ACC112 (cell line): ENCODE measurements around the gene CFAP90.
A peak's percentile ranks its signal among the peaks of the same experiment; 100 is the strongest.

ENCODE experiments used
- H2AFZ ChIP-seq: fragments of 200-600 bp; sonication (generic); one replicate; pipeline ENCODE4 v1.6.0; 2017; ENCODE audit warnings: antibody characterized with exemption, low read length; ENCODE audit not compliant: unreplicated experiment
- H3K27ac ChIP-seq: fragments of 200-600 bp; sonication (generic); 2 replicates; pipeline ENCODE4 v1.5.1; 2014; ENCODE audit warnings: low read depth, mild to moderate bottlenecking, antibody characterized with exemption, low read length, moderate library complexity
- H3K27me3 ChIP-seq: fragments of 200-600 bp; sonication (generic); 2 replicates; pipeline ENCODE4 v1.6.1; 2014; ENCODE audit warnings: mild to moderate bottlenecking, antibody characterized with exemption, low read length, moderate library complexity, mixed read lengths; ENCODE audit not compliant: insufficient read depth
- H3K36me3 ChIP-seq: fragments of 200-600 bp; sonication (generic); 2 replicates; pipeline ENCODE4 v1.6.1; 2016; ENCODE audit warnings: mild to moderate bottlenecking, antibody characterized with exemption, low read length, moderate library complexity, mixed read lengths; ENCODE audit not compliant: insufficient read depth
- H3K4me1 ChIP-seq: fragments of 200-600 bp; sonication (generic); one replicate; pipeline ENCODE4 v1.6.1; 2016; ENCODE audit warnings: low read length, mixed read lengths; ENCODE audit not compliant: insufficient read depth, unreplicated experiment, control insufficient read depth
- H3K4me3 ChIP-seq: fragments of 200-600 bp; sonication (generic); 2 replicates; pipeline ENCODE4 v1.5.1; 2014; ENCODE audit warnings: mild to moderate bottlenecking, low read depth, low read length
- H3K79me2 ChIP-seq: fragments of 200-600 bp; sonication (generic); one replicate; pipeline ENCODE4 v1.6.0; 2016; ENCODE audit warnings: low read length; ENCODE audit not compliant: control insufficient read depth, unreplicated experiment, insufficient read depth

The CFAP90 gene

DNA sequence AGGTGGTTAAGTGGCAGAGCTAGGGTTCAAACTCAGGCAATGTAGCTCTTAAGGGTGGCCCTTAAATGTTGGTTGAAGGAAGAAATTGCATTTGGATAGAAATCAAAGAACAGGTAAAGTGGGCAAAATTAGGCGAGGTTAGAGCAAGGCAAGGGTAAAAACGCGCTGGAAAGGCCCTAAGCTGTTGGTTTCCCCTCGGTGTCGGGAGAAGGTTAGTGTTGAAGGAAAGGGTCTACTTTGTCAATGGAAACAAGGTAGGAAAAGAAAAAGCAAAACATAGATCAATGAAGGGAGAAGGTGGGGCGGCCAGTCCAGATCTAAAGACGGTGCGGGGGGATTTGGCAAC, 17.5 kb upstream of the CFAP90 start:
- Histone ChIP-seq H3K4me3 (peak overlapping the region; percentile 87), H2AFZ (peak overlapping the region; percentile 87), H3K79me2 (peaks cover 81% of the 10 kb centered on the region), H3K27ac (no peak overlapping the region), H3K27me3 (no peaks in the 10 kb centered on the region), H3K4me1 (peaks cover 21% of the 10 kb centered on the region), H3K36me3 (peaks cover 17% of the 10 kb centered on the region)

DNA sequence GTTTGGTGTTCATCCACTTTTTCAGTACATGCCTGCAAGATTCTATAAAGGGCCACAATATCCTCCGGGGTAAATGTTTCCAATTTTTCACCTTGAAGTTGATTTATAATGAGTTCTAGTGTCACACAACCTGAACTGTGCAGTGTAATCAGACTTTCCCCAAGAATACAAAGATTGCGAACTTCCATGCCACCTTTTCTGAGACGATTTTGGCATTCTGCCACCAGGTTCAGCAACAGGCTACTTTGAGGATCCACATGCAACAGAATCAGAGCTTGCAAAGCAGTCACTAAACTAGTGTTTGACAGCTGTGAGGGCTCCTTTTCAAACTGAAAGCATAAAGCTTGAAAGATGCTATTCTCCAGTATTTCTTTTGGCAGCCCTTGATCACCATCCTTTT, 16.3 kb upstream of the CFAP90 start:
- Histone ChIP-seq H3K27ac (no peak overlapping the region), H3K4me1 (peaks cover 21% of the 10 kb centered on the region), H3K27me3 (no peaks in the 10 kb centered on the region), H2AFZ (no peak overlapping the region), H3K4me3 (peak overlapping the region; percentile 87), H3K36me3 (peaks cover 24% of the 10 kb centered on the region), H3K79me2 (peaks cover 70% of the 10 kb centered on the region)

DNA sequence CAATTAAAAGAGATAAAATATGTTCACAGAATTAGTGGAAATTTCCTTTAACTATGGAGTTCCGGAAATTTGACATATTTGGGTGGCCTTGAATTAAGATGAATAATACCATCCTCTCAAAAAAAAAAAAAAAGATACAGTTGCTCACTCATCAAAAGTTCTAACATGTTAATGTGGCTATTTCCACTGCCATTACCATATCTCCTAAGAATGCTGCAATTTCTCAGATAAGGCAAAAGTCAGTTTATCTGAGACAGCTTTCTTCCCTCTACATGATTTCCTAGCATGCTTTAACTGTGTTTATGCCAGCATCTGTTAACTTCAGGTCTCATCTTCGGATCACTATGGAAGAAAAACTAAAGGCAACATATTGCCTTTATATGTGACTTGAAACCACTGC, 15.3 kb upstream of the CFAP90 start:
- Histone ChIP-seq H3K79me2 (peaks cover 59% of the 10 kb centered on the region), H3K27ac (no peak overlapping the region), H3K4me1 (peaks cover 21% of the 10 kb centered on the region), H3K27me3 (no peaks in the 10 kb centered on the region), H2AFZ (no peak overlapping the region), H3K36me3 (peaks cover 24% of the 10 kb centered on the region), H3K4me3 (0 out of 2 replicates have a peak overlapping the region, but pooled peaks have one; percentile 18)

DNA sequence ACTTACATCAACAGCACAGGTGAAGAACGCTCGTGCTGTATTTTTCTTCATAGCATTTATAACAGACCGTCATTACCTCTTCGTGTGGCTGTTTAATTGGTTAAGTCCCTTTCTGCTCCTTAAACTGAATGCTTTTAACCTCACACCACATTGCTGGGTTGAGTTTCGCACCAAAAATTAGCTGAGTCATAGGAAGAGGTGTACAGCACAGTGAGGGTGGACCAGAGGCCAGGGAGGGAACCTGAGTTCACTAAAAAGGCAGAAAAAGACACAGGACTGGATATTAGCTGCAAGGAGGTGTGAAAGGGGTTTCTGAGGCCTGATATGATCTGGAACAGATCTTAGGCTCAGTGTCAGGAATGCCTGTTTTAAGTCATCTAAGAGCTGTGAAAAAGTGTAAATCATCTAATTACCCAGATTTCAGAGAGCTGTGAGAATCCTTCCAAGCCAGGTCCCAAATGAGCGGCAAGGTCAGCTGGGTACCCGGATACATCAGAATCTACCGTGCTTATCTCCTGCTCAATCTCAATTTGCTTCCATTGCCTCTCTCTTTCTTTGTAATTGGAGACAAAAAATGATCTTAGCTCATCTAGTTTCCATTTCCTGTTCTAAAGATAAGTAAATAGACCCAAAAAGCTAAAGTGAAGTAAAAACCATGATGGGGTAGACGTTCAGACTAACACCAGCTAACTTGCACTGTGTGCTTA, 7.1 kb upstream of the CFAP90 start:
- Histone ChIP-seq H3K4me1 (peaks cover 9% of the 10 kb centered on the region), H2AFZ (no peak overlapping the region), H3K27ac (no peak overlapping the region)

DNA sequence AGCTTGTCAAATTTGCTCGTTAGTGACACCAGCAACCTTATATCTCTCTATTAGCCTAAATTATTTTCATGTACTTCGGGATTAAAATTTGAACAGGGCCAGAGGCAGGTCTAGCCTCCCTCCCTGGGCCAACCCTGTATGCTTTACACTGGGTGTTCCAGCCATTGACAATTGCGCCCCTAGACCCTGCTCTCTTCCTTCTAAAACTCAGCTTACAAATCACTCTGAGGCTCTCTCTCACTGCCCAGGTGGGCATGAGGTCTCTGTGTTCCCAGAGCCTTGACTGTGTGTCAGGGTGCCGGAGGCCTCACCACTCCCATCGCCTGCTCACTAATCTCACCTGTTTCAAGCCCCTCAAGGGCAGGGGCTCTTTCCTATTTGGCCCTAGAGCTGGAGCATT, 6.4 kb upstream of the CFAP90 start:
- Histone ChIP-seq H3K27ac (no peak overlapping the region), H3K79me2 (no peaks in the 10 kb centered on the region), H3K36me3 (peaks cover 8% of the 10 kb centered on the region; the same call in 1 of the 2 replicates), H3K27me3 (0 out of 2 replicates have a peak, but pooled peaks cover under 1% of the 10 kb centered on the region), H3K4me3 (no peak overlapping the region), H2AFZ (no peak overlapping the region), H3K4me1 (peaks cover 12% of the 10 kb centered on the region)

More for the DNA sequence above, 7.1 kb upstream of the CFAP90 start:
- Histone ChIP-seq H3K36me3 (peaks cover 14% of the 10 kb centered on the region; the same call in 1 of the 2 replicates), H3K27me3 (no peaks in the 10 kb centered on the region), H3K79me2 (no peaks in the 10 kb centered on the region), H3K4me3 (no peak overlapping the region)

DNA sequence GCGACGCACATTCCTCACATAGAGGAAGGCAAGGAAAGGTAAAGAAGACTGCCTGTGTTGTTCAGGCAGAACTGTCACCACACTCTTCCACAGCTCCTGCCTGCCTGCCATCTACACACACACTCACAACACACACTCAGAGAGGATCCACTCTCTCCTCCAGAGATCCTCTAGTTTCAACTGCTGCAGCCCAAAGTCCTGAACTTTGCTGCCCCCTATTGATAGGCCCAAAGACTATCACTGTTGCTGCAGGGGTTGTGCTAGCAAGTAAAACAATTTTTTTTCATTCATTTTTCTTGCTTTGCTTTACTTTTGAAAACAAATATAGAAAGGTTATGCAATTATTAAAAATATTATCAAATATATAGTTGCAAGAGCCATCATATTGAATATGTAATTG, 5.9 kb upstream of the CFAP90 start:
- H3K4me3 ChIP-seq = no peak overlapping the region
- peaks cover 7% of the 10 kb centered on the region; the same call in 1 of the 2 replicates for H3K36me3 ChIP-seq
- no peak overlapping the region for H2AFZ ChIP-seq
- peaks cover 13% of the 10 kb centered on the region for H3K4me1 ChIP-seq
- H3K27ac ChIP-seq = no peak overlapping the region
- H3K27me3 ChIP-seq = peaks cover 6% of the 10 kb centered on the region; the same call in 1 of the 2 replicates
- H3K79me2 ChIP-seq = no peaks in the 10 kb centered on the region

DNA sequence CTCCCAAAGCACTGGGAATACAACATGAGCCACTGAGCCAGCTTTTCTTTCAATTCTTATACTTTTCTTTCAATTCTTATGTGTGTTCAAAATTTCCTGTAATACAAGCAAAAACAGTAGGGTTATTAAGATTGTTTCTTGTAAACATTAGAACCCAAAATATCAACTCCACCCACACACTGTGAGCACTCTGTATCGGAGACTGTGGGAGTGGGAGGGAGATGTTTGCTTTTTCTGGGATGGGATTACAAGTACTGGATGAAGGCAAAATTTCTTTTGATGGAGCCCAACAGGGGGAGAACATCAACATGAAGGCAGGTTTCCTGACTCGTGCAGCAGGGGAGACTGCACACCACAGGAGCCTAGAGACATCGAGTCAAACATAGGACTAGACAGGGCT, 4.7 kb upstream of the CFAP90 start:
- Histone ChIP-seq H3K79me2 (no peaks in the 10 kb centered on the region), H3K27ac (no peak overlapping the region), H3K36me3 (peaks cover 4% of the 10 kb centered on the region; the same call in 1 of the 2 replicates), H2AFZ (no peak overlapping the region), H3K4me1 (peaks cover 13% of the 10 kb centered on the region), H3K27me3 (peaks cover 18% of the 10 kb centered on the region), H3K4me3 (no peak overlapping the region)

DNA sequence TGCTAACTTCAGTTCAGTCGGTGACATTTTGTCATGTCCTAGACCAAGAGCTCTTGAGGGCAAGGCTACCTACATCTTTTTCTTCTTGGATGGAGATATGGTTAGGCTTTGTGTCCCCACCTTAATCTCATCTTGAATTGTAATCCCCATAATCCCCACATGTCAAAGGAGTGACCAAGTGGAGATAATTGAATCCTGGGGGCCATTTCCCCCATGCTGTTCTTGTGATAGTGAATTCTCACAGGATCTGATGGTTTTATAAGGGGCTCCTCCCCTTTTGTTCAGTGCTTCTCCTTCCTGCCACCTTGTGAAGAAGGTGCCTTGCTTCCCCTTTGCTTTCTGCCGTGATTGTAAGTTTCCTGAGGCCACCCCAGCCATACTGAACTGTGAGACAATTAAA, 2.1 kb upstream of the CFAP90 start:
- H3K4me1 ChIP-seq = peaks cover 7% of the 10 kb centered on the region
- peaks cover 43% of the 10 kb centered on the region for H3K27me3 ChIP-seq
- H2AFZ ChIP-seq = no peak overlapping the region
- no peak overlapping the region for H3K27ac ChIP-seq
- H3K79me2 ChIP-seq = no peaks in the 10 kb centered on the region
- H3K4me3 ChIP-seq = no peak overlapping the region
- no peaks in the 10 kb centered on the region for H3K36me3 ChIP-seq

DNA sequence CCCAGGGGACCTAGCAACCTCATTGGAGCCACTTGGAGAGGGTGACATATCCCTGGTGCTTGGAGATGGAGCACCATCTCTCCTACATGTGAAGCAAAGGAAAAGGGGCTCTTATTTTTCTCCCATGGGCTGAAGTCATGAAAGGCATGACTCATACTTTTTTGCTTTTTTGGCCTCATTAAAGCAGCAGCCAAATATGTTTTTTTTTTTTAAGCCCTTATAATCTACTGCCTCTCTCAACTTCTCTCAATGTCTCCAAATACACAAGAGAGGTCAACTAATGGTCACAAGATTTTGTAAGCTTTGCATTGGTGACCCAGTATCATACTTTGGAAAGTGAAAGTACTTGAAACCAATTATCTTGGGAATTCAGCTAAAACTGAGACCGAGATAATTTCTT, 1.6 kb upstream of the CFAP90 start:
- H3K4me3 ChIP-seq = no peak overlapping the region
- H3K79me2 ChIP-seq = no peaks in the 10 kb centered on the region

DNA sequence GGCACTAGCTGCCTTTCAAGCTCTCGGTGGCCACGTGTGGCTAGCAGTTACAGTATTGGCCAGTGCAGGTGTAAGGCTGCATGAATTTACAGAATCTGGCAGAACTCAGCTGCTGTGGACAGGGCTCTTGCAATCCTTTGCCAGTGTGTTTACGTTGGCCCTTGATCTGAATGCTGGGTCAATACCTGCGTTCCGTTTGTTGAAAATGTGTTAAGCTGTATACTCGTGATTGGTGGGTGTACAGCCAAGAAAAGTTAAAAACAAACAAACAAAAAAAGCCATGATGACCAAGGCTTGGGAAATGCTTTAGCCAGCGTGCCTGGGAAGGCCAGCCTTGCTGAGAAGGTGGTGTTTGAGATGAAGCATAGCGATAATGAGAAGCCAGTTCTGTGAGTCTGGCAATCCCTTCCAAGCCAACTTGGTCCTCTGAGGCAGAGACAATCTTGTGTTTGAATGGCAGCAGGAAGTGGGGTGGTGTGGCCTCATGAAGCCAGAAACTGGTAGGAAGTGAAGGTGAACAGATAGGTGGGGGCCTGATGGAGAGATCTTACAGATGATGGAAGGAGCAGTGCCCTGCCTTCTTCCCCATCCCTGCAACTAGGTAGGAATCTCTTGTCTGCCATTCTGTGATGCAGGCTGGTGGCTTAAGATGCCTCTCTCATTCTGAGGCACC, 820 bp upstream of the CFAP90 start:
- Histone ChIP-seq H3K27me3 (peaks cover 55% of the 10 kb centered on the region), H3K79me2 (no peaks in the 10 kb centered on the region), H3K36me3 (no peaks in the 10 kb centered on the region), H3K4me3 (no peak overlapping the region), H2AFZ (no peak overlapping the region), H3K4me1 (peaks cover 4% of the 10 kb centered on the region), H3K27ac (no peak overlapping the region)

More for the DNA sequence above, 1.6 kb upstream of the CFAP90 start:
- Histone ChIP-seq H3K27ac (no peak overlapping the region), H3K27me3 (peaks cover 47% of the 10 kb centered on the region), H2AFZ (no peak overlapping the region), H3K36me3 (no peaks in the 10 kb centered on the region), H3K4me1 (peaks cover 4% of the 10 kb centered on the region)

DNA sequence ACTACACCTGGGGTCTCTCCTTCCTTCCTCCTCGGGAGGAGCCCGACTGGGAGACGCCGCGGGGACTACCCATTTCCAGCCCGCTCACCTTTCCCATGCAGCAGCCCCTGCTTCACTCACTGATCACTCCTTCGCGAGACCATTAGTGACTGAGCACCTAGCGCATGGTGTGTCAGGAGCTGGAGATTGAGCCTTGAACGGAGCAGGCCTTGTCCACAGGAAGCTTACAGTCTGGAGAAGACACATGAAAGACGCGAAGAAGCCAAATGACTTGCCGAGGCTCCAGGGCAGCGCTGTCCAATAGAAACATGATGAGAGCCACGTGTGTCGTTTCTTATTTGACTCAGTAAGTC, 283 bp upstream of the CFAP90 start:
- H3K4me1 ChIP-seq = peaks cover 4% of the 10 kb centered on the region
- no peak overlapping the region for H3K27ac ChIP-seq
- H3K36me3 ChIP-seq = no peaks in the 10 kb centered on the region
- no peak overlapping the region for H2AFZ ChIP-seq
- no peak overlapping the region; the same call in 1 of the 2 replicates for H3K4me3 ChIP-seq
- H3K79me2 ChIP-seq = no peaks in the 10 kb centered on the region
- peaks cover 60% of the 10 kb centered on the region for H3K27me3 ChIP-seq
